ENCODE measurements around the gene HMX1. TPM values are rescaled to one million over a fixed set of nuclear protein-coding genes. Genes with fewer than 3 reads are reported as not detected.

Gene HMX1
- total RNA-seq, 1 donor from 2014 or later, result not detected

GRCh38 chr4:8867624-8868320, 3.9 kb downstream of the HMX1 start:
- no peak overlapping the region for H3K27ac ChIP-seq (replicated peaks)
- intact Hi-C loops (cut with micrococcal nuclease), result no loop called here
- no peak for DNase-seq
- H3K9me3 ChIP-seq (replicated peaks), result no peaks in the 10 kb centered on the region
- H3K4me1 ChIP-seq, result peaks cover 20% of the 10 kb centered on the region
- H3K4me3 ChIP-seq, result peak overlapping the region; percentile 17
- H3K36me3 ChIP-seq, result no peaks in the 10 kb centered on the region
- H3K27me3 ChIP-seq (ENCODE audit: low read depth), result peaks cover 100% of the 10 kb centered on the region
- TF ChIP-seq, protein P1, sequence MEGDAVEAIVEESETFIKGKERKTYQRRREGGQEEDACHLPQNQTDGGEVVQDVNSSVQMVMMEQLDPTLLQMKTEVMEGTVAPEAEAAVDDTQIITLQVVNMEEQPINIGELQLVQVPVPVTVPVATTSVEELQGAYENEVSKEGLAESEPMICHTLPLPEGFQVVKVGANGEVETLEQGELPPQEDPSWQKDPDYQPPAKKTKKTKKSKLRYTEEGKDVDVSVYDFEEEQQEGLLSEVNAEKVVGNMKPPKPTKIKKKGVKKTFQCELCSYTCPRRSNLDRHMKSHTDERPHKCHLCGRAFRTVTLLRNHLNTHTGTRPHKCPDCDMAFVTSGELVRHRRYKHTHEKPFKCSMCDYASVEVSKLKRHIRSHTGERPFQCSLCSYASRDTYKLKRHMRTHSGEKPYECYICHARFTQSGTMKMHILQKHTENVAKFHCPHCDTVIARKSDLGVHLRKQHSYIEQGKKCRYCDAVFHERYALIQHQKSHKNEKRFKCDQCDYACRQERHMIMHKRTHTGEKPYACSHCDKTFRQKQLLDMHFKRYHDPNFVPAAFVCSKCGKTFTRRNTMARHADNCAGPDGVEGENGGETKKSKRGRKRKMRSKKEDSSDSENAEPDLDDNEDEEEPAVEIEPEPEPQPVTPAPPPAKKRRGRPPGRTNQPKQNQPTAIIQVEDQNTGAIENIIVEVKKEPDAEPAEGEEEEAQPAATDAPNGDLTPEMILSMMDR (IDR thresholded peaks at IDR 0.05; ENCODE audit: borderline replicate concordance), result no peak

- Histone ChIP-seq H3K4me3 (peak overlapping the region; percentile 17), H3K36me3 (no peaks in the 10 kb centered on the region), H3K27me3 (ENCODE audit: low read depth) (peaks cover 100% of the 10 kb centered on the region), H3K9me3 (replicated peaks) (no peaks in the 10 kb centered on the region), H3K27ac (replicated peaks) (no peak overlapping the region), H3K4me1 (peaks cover 13% of the 10 kb centered on the region)
- TF ChIP-seq, protein P1 (IDR thresholded peaks at IDR 0.05; ENCODE audit: borderline replicate concordance), result no peak
- intact Hi-C loops (cut with micrococcal nuclease), result no loop called here
- no peak for DNase-seq
Observed at GRCh38 chr4:8866828-8867623, 4.6 kb downstream of the HMX1 start.

GRCh38 chr4:8866421-8866820, 5.2 kb downstream of the HMX1 start:
- Histone ChIP-seq H3K9me3 (replicated peaks) (no peaks in the 10 kb centered on the region), H3K27ac (replicated peaks) (no peak overlapping the region), H3K4me3 (no peak overlapping the region), H3K4me1 (peaks cover 17% of the 10 kb centered on the region), H3K36me3 (no peaks in the 10 kb centered on the region), H3K27me3 (ENCODE audit: low read depth) (peaks cover 100% of the 10 kb centered on the region)
- TF ChIP-seq, protein P1 (IDR thresholded peaks at IDR 0.05; ENCODE audit: borderline replicate concordance), result no peak
- intact Hi-C loops (cut with micrococcal nuclease), result no loop called here
- no peak for DNase-seq

- DNase-seq, result no peak
- no peak overlapping the region for H3K27ac ChIP-seq (replicated peaks)
- no peaks in the 10 kb centered on the region for H3K36me3 ChIP-seq
- H3K4me1 ChIP-seq, result peaks cover 23% of the 10 kb centered on the region
- no peak overlapping the region for H3K4me3 ChIP-seq
- H3K9me3 ChIP-seq (replicated peaks), result no peaks in the 10 kb centered on the region
- intact Hi-C loops (cut with micrococcal nuclease), result no loop called here
- TF ChIP-seq, protein P1 (IDR thresholded peaks at IDR 0.05; ENCODE audit: borderline replicate concordance), result no peak
- peaks cover 100% of the 10 kb centered on the region for H3K27me3 ChIP-seq (ENCODE audit: low read depth)
Observed at GRCh38 chr4:8865681-8866310, 5.8 kb downstream of the HMX1 start.

GRCh38 chr4:8864912-8865680, 6.5 kb downstream of the HMX1 start:
- Histone ChIP-seq H3K27ac (replicated peaks) (no peak overlapping the region), H3K27me3 (ENCODE audit: low read depth) (peaks cover 100% of the 10 kb centered on the region), H3K4me1 (peaks cover 23% of the 10 kb centered on the region), H3K9me3 (replicated peaks) (no peaks in the 10 kb centered on the region), H3K4me3 (no peak overlapping the region), H3K36me3 (no peaks in the 10 kb centered on the region)
- TF ChIP-seq, protein P1 (IDR thresholded peaks at IDR 0.05; ENCODE audit: borderline replicate concordance), result no peak
- intact Hi-C loops (cut with micrococcal nuclease), result no loop called here
- no peak for DNase-seq
